GM23338 (cell line): ENCODE measurements around the gene HSPBAP1. TPM values are rescaled to one million over a fixed set of nuclear protein-coding genes. Genes with fewer than 3 reads are reported as not detected.

Experiments used
- ATAC-seq: fragments of 200-7000 bp; cut with Tn5 transposase; 3 replicates; pipeline ENCODE4 v1.9.1; 2020
- DNase-seq: peaks from one replicate; pipeline ENCODE4 v3.0.0-alpha.2; 2015; ENCODE audit warnings: low spot score
- H2AFZ ChIP-seq: fragments of 200-600 bp; sonication (generic); 2 replicates; pipeline ENCODE4 v1.8.0; 2016; ENCODE audit warnings: antibody characterized with exemption, mild to moderate bottlenecking, moderate library complexity
- H3F3A ChIP-seq: fragments of 200-600 bp; sonication (generic); replicated peaks from 2 replicates; pipeline ENCODE4 v1.8.0; 2017; ENCODE audit warnings: antibody characterized with exemption, mixed run types, low read depth
- H3K27ac ChIP-seq: fragments of 200-600 bp; sonication (generic); 2 replicates; pipeline ENCODE4 v1.6.1; 2016; ENCODE audit warnings: low read depth
- H3K27me3 ChIP-seq: fragments of 200-600 bp; sonication (generic); 2 replicates; pipeline ENCODE4 v1.8.0; 2016; ENCODE audit warnings: mild to moderate bottlenecking, mixed run types, moderate library complexity; ENCODE audit not compliant: insufficient read depth
- H3K36me3 ChIP-seq: fragments of 200-600 bp; sonication (generic); 2 replicates; pipeline ENCODE4 v1.8.0; 2016; ENCODE audit warnings: mild to moderate bottlenecking; ENCODE audit not compliant: insufficient read depth
- H3K4me1 ChIP-seq: fragments of 200-600 bp; sonication (generic); 2 replicates; pipeline ENCODE4 v1.8.0; 2016; ENCODE audit warnings: mild to moderate bottlenecking, moderate library complexity; ENCODE audit not compliant: insufficient read depth
- H3K4me2 ChIP-seq: fragments of 200-600 bp; sonication (generic); 2 replicates; pipeline ENCODE4 v1.7.1; 2017; ENCODE audit warnings: mixed run types
- H3K4me3 ChIP-seq: fragments of 200-600 bp; sonication (generic); 2 replicates; pipeline ENCODE4 v1.6.1; 2016; ENCODE audit warnings: mixed run types
- H3K79me2 ChIP-seq: fragments of 200-600 bp; sonication (generic); replicated peaks from 2 replicates; pipeline ENCODE4 v1.8.0; 2017; ENCODE audit warnings: mild to moderate bottlenecking; ENCODE audit not compliant: insufficient read depth
- H3K9me2 ChIP-seq: fragments of 200-600 bp; sonication (generic); 2 replicates; pipeline ENCODE4 v1.8.0; 2017; ENCODE audit not compliant: insufficient read depth
- H4K20me1 ChIP-seq: fragments of 200-600 bp; sonication (generic); replicated peaks from 2 replicates; pipeline ENCODE4 v1.8.0; 2017; ENCODE audit warnings: mild to moderate bottlenecking; ENCODE audit not compliant: insufficient read depth
- H3K27ac Mint-ChIP-seq: 2 replicates; pipeline ENCODE4 v1.8.0; 2020; ENCODE audit warnings: inconsistent platforms, mild to moderate bottlenecking, moderate library complexity, mixed read lengths
- H3K27me3 Mint-ChIP-seq: 3 replicates; pipeline ENCODE4 v1.8.0; 2022; ENCODE audit warnings: low read depth, mild to moderate bottlenecking, moderate library complexity, mixed read lengths, inconsistent platforms; ENCODE audit not compliant: insufficient read depth, poor library complexity
- H3K36me3 Mint-ChIP-seq: 3 replicates; pipeline ENCODE4 v1.8.0; 2021; ENCODE audit warnings: low read depth, mild to moderate bottlenecking, inconsistent platforms, moderate library complexity, mixed read lengths
- H3K4me1 Mint-ChIP-seq: 3 replicates; pipeline ENCODE4 v1.8.0; 2020; ENCODE audit warnings: mild to moderate bottlenecking, inconsistent platforms, mixed read lengths
- H3K4me3 Mint-ChIP-seq: 3 replicates; pipeline ENCODE4 v1.8.0; 2021; ENCODE audit warnings: moderate library complexity, mild to moderate bottlenecking, inconsistent platforms, mixed read lengths
- H3K9me3 Mint-ChIP-seq: 3 replicates; pipeline ENCODE4 v1.8.0; 2020; ENCODE audit warnings: moderate library complexity, mild to moderate bottlenecking, inconsistent platforms, mixed read lengths
- CREB1 ChIP-seq: fragments of 250-450 bp; sonication (Bioruptor Pico); IDR thresholded peaks from 2 replicates; pipeline ENCODE4 v1.5.0; 2020; ENCODE audit warnings: low read depth, mild to moderate bottlenecking, moderate library complexity
- EZH2 ChIP-seq: fragments of 200-600 bp; sonication (generic); IDR thresholded peaks from one replicate; pipeline ENCODE4 v1.8.0; 2017; ENCODE audit warnings: antibody characterized with exemption, mild to moderate bottlenecking, low read depth; ENCODE audit not compliant: unreplicated experiment
- EZH2phosphoT487 ChIP-seq: fragments of 200-600 bp; sonication (generic); IDR thresholded peaks from one replicate; pipeline ENCODE4 v1.8.1; 2018; ENCODE audit warnings: antibody characterized with exemption; ENCODE audit not compliant: unreplicated experiment
- JUNB ChIP-seq: IDR thresholded peaks from one replicate; pipeline ENCODE4 v1.6.1; 2016; ENCODE audit warnings: antibody characterized with exemption; ENCODE audit not compliant: unreplicated experiment
- NANOG ChIP-seq: IDR thresholded peaks from 2 replicates; pipeline ENCODE4 v1.6.1; 2016; ENCODE audit warnings: antibody characterized with exemption, borderline replicate concordance
- POLR2AphosphoS5 ChIP-seq: IDR thresholded peaks from 2 replicates; pipeline ENCODE4 v1.6.1; 2016; ENCODE audit warnings: antibody characterized with exemption, low read depth
- STAT1 ChIP-seq: IDR thresholded peaks from one replicate; pipeline ENCODE4 v1.6.1; 2016; ENCODE audit warnings: antibody characterized with exemption; ENCODE audit not compliant: unreplicated experiment
- ZNF114 ChIP-seq: fragments of 250-450 bp; sonication (Bioruptor Pico); IDR thresholded peaks from 2 replicates; pipeline ENCODE4 v1.5.0; 2020; ENCODE audit warnings: mild to moderate bottlenecking, moderate library complexity
- ZNF331 ChIP-seq: fragments of 250-450 bp; sonication (Bioruptor Pico); IDR thresholded peaks from 2 replicates; pipeline ENCODE4 v1.5.0; 2020; ENCODE audit warnings: low read depth, mild to moderate bottlenecking, moderate library complexity
- polyA plus RNA-seq: library from polyadenylated mRNA; unstranded; fragments of >200 nt; fragmentation: Nextera tagmentation; extraction: Ambion mirVana; gene quantifications from 2 replicates; pipeline ENCODE4 v1.2.1, GENCODE V29; 2016
- total RNA-seq: library from RNA; depleted of rRNA; stranded (reverse); fragments of >200 nt; shearing (Covaris generic); gene quantifications from 2 replicates; pipeline ENCODE4 v1.2.3, GENCODE V29; 2014
- TF ChIP-seq, protein P1 (sequence below): IDR thresholded peaks from one replicate; pipeline ENCODE4 v1.6.1; 2018; ENCODE audit warnings: antibody characterized with exemption; ENCODE audit not compliant: unreplicated experiment
- TF ChIP-seq, protein P2 (sequence below): fragments of 250-450 bp; sonication (Bioruptor Pico); IDR thresholded peaks from 2 replicates; pipeline ENCODE4 v1.5.0; 2020; ENCODE audit warnings: mild to moderate bottlenecking, moderate library complexity
- TF ChIP-seq, protein P3 (sequence below): IDR thresholded peaks from 2 replicates; pipeline ENCODE4 v1.6.1; 2016; ENCODE audit warnings: antibody characterized with exemption
- TF ChIP-seq, protein P4 (sequence below), 2 experiments: fragments of 200-600 bp in 1 of 2; sonication (generic) in 1 of 2; conservative IDR thresholded peaks; 2 replicates each; pipeline versions ENCODE4 v1.5.1 to v1.6.1; 2016 to 2017; ENCODE audit warnings: antibody characterized with exemption in 2 of 2, low read depth in 2 of 2, mild to moderate bottlenecking in 2 of 2, moderate library complexity in 1 of 2

The HSPBAP1 gene
- total and polyA plus RNA-seq, 2 experiments from 2014 or later = 8.0 to 11.7 TPM

DNA sequence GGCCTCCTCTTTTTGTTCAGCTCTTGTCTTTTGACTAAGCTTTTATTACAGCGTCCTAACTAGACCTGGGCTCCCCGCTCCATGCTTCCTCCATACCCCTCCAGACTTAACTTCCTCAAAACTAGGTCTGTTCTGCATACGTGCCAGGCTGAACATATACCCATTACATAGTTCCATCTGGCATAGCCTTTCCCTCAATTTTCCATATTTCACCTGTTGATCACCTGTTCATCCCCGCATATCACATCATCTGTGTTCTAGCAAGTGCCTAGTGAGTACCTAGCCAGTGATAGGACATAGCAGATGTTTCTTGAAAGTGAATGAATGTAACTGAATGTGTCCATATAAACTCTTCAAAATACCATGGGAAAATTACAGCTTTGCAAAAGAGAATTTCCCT, 77.0 kb downstream of the HSPBAP1 start:
- Histone ChIP-seq H3K4me3 (no peak overlapping the region), H3K36me3 (peaks cover 6% of the 10 kb centered on the region), H3K27ac (no peak overlapping the region), H3K9me2 (no peaks in the 10 kb centered on the region), H3K4me1 (no peaks in the 10 kb centered on the region), H2AFZ (no peak overlapping the region), H3F3A (no peaks in the 10 kb centered on the region), H3K27me3 (no peaks in the 10 kb centered on the region), H3K79me2 (no peaks in the 10 kb centered on the region), H3K4me2 (no peak overlapping the region), H4K20me1 (no peaks in the 10 kb centered on the region; the same call in 1 of the 2 replicates)
- Mint-ChIP-seq H3K9me3 (no peaks in the 10 kb centered on the region), H3K4me1 (no peaks in the 10 kb centered on the region), H3K27ac (no peak overlapping the region), H3K4me3 (no peak overlapping the region), H3K27me3 (no peaks in the 10 kb centered on the region), H3K36me3 (no peaks in the 10 kb centered on the region; the same call in 1 of the 3 replicates)
- ATAC-seq = no peak
- TF ChIP-seq POLR2AphosphoS5 (no peak), EZH2 (no peak), NANOG (no peak), EZH2phosphoT487 (no peak), STAT1 (no peak), ZNF114 (CRISPR knock-in tag) (no peak), ZNF331 (CRISPR knock-in tag) (no peak), JUNB (no peak), CREB1 (CRISPR knock-in tag) (no peak)
- TF ChIP-seq, protein P1, sequence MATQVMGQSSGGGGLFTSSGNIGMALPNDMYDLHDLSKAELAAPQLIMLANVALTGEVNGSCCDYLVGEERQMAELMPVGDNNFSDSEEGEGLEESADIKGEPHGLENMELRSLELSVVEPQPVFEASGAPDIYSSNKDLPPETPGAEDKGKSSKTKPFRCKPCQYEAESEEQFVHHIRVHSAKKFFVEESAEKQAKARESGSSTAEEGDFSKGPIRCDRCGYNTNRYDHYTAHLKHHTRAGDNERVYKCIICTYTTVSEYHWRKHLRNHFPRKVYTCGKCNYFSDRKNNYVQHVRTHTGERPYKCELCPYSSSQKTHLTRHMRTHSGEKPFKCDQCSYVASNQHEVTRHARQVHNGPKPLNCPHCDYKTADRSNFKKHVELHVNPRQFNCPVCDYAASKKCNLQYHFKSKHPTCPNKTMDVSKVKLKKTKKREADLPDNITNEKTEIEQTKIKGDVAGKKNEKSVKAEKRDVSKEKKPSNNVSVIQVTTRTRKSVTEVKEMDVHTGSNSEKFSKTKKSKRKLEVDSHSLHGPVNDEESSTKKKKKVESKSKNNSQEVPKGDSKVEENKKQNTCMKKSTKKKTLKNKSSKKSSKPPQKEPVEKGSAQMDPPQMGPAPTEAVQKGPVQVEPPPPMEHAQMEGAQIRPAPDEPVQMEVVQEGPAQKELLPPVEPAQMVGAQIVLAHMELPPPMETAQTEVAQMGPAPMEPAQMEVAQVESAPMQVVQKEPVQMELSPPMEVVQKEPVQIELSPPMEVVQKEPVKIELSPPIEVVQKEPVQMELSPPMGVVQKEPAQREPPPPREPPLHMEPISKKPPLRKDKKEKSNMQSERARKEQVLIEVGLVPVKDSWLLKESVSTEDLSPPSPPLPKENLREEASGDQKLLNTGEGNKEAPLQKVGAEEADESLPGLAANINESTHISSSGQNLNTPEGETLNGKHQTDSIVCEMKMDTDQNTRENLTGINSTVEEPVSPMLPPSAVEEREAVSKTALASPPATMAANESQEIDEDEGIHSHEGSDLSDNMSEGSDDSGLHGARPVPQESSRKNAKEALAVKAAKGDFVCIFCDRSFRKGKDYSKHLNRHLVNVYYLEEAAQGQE = no peak
- TF ChIP-seq, protein P2, sequence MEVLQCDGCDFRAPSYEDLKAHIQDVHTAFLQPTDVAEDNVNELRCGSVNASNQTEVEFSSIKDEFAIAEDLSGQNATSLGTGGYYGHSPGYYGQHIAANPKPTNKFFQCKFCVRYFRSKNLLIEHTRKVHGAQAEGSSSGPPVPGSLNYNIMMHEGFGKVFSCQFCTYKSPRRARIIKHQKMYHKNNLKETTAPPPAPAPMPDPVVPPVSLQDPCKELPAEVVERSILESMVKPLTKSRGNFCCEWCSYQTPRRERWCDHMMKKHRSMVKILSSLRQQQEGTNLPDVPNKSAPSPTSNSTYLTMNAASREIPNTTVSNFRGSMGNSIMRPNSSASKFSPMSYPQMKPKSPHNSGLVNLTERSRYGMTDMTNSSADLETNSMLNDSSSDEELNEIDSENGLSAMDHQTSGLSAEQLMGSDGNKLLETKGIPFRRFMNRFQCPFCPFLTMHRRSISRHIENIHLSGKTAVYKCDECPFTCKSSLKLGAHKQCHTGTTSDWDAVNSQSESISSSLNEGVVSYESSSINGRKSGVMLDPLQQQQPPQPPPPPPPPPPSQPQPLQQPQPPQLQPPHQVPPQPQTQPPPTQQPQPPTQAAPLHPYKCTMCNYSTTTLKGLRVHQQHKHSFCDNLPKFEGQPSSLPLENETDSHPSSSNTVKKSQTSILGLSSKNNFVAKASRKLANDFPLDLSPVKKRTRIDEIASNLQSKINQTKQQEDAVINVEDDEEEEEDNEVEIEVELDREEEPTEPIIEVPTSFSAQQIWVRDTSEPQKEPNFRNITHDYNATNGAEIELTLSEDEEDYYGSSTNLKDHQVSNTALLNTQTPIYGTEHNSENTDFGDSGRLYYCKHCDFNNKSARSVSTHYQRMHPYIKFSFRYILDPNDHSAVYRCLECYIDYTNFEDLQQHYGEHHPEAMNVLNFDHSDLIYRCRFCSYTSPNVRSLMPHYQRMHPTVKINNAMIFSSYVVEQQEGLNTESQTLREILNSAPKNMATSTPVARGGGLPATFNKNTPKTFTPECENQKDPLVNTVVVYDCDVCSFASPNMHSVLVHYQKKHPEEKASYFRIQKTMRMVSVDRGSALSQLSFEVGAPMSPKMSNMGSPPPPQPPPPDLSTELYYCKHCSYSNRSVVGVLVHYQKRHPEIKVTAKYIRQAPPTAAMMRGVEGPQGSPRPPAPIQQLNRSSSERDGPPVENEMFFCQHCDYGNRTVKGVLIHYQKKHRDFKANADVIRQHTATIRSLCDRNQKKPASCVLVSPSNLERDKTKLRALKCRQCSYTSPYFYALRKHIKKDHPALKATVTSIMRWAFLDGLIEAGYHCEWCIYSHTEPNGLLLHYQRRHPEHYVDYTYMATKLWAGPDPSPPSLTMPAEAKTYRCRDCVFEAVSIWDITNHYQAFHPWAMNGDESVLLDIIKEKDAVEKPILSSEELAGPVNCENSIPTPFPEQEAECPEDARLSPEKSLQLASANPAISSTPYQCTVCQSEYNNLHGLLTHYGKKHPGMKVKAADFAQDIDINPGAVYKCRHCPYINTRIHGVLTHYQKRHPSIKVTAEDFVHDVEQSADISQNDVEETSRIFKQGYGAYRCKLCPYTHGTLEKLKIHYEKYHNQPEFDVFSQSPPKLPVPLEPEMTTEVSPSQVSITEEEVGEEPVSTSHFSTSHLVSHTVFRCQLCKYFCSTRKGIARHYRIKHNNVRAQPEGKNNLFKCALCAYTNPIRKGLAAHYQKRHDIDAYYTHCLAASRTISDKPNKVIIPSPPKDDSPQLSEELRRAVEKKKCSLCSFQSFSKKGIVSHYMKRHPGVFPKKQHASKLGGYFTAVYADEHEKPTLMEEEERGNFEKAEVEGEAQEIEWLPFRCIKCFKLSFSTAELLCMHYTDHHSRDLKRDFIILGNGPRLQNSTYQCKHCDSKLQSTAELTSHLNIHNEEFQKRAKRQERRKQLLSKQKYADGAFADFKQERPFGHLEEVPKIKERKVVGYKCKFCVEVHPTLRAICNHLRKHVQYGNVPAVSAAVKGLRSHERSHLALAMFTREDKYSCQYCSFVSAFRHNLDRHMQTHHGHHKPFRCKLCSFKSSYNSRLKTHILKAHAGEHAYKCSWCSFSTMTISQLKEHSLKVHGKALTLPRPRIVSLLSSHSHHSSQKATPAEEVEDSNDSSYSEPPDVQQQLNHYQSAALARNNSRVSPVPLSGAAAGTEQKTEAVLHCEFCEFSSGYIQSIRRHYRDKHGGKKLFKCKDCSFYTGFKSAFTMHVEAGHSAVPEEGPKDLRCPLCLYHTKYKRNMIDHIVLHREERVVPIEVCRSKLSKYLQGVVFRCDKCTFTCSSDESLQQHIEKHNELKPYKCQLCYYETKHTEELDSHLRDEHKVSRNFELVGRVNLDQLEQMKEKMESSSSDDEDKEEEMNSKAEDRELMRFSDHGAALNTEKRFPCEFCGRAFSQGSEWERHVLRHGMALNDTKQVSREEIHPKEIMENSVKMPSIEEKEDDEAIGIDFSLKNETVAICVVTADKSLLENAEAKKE = no peak
- TF ChIP-seq, protein P3, sequence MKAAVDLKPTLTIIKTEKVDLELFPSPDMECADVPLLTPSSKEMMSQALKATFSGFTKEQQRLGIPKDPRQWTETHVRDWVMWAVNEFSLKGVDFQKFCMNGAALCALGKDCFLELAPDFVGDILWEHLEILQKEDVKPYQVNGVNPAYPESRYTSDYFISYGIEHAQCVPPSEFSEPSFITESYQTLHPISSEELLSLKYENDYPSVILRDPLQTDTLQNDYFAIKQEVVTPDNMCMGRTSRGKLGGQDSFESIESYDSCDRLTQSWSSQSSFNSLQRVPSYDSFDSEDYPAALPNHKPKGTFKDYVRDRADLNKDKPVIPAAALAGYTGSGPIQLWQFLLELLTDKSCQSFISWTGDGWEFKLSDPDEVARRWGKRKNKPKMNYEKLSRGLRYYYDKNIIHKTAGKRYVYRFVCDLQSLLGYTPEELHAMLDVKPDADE = no peak
- TF ChIP-seq, protein P4, sequence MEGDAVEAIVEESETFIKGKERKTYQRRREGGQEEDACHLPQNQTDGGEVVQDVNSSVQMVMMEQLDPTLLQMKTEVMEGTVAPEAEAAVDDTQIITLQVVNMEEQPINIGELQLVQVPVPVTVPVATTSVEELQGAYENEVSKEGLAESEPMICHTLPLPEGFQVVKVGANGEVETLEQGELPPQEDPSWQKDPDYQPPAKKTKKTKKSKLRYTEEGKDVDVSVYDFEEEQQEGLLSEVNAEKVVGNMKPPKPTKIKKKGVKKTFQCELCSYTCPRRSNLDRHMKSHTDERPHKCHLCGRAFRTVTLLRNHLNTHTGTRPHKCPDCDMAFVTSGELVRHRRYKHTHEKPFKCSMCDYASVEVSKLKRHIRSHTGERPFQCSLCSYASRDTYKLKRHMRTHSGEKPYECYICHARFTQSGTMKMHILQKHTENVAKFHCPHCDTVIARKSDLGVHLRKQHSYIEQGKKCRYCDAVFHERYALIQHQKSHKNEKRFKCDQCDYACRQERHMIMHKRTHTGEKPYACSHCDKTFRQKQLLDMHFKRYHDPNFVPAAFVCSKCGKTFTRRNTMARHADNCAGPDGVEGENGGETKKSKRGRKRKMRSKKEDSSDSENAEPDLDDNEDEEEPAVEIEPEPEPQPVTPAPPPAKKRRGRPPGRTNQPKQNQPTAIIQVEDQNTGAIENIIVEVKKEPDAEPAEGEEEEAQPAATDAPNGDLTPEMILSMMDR (conservative IDR thresholded peaks at IDR 0.05; ENCODE audit: low read depth in 2 of 2) = no peak
- DNase-seq = no peak
